SK-N-SH (cell line): Measurements from ENCODE around the gene ARHGEF28. TPM values are rescaled to one million over a fixed set of nuclear protein-coding genes. Genes with fewer than 3 reads are reported as not detected.

Experiments
- CTCF ChIA-PET: fragments of 300-600, 350-600 bp; formaldehyde crosslinking; extraction: SDS; loops from one replicate; lab custom pipeline; 2021; lab: Yijun Ruan, JAX
- POLR2A ChIA-PET: fragments of 350-600 bp; sonication (Branson Sonifier 250); formaldehyde crosslinking; extraction: SDS; loops from one replicate; lab custom pipeline; 2020; ENCODE audit warnings: antibody characterized with exemption, inconsistent platforms; lab: Yijun Ruan, JAX
- DNase-seq: peaks from one replicate; pipeline ENCODE4 v3.0.0; 2012
- H2AFZ ChIP-seq: fragments of 200-600 bp; sonication (generic); 2 replicates; pipeline ENCODE4 v1.8.1; 2016; ENCODE audit warnings: antibody characterized with exemption, mild to moderate bottlenecking, low read depth
- H3F3A ChIP-seq: fragments of 200-600 bp; sonication (generic); replicated peaks from 2 replicates; pipeline ENCODE3; 2016; ENCODE audit warnings: antibody characterized with exemption, mild to moderate bottlenecking; ENCODE audit not compliant: insufficient read depth
- H3K27ac ChIP-seq, 2 experiments: fragments of 200-500 bp in 1 of 2; fragments of 200-600 bp in 1 of 2; sonication (Bioruptor generic) in 1 of 2; sonication (generic), shearing (Covaris generic) in 1 of 2; 2 replicates each; pipeline versions ENCODE4 v1.5.1 to v1.6.1; 2014 to 2016; ENCODE audit warnings: low read depth in 2 of 2, inconsistent platforms in 1 of 2, low read length in 1 of 2, mild to moderate bottlenecking in 1 of 2, mixed read lengths in 1 of 2
- H3K27me3 ChIP-seq: fragments of 200-600 bp; sonication (generic), shearing (Covaris generic); 2 replicates; pipeline ENCODE4 v1.6.1; 2016; ENCODE audit warnings: mixed run types; ENCODE audit not compliant: insufficient read depth
- H3K36me3 ChIP-seq, 2 experiments: fragments of 200-500 bp in 1 of 2; fragments of 200-600 bp in 1 of 2; sonication (Bioruptor generic) in 1 of 2; sonication (generic) in 1 of 2; replicated peaks in 1 of 2; 2 replicates each; pipeline versions ENCODE3 to v1.5.1; 2014 to 2016; ENCODE audit warnings: low read length in 1 of 2, mild to moderate bottlenecking in 1 of 2; ENCODE audit not compliant: insufficient read depth in 2 of 2, control insufficient read depth in 1 of 2
- H3K4me1 ChIP-seq, 2 experiments: fragments of 200-500 bp in 1 of 2; fragments of 200-600 bp in 1 of 2; sonication (Bioruptor generic) in 1 of 2; sonication (generic), shearing (Covaris generic) in 1 of 2; 2 replicates each; pipeline versions ENCODE4 v1.5.1 to v1.6.1; 2014 to 2016; ENCODE audit warnings: low read depth in 1 of 2, low read length in 1 of 2, mixed run types in 1 of 2; ENCODE audit not compliant: insufficient read depth in 2 of 2, control insufficient read depth in 1 of 2
- H3K4me2 ChIP-seq: fragments of 200-600 bp; sonication (generic), shearing (Covaris generic); 2 replicates; pipeline ENCODE4 v1.6.1; 2017; ENCODE audit warnings: mixed run types
- H3K4me3 ChIP-seq, 2 experiments: fragments of 200-500 bp in 1 of 2; fragments of 200-600 bp in 1 of 2; sonication (Bioruptor generic) in 1 of 2; sonication (generic), shearing (Covaris generic) in 1 of 2; 2 replicates each; pipeline versions ENCODE4 v1.5.1 to v1.8.1; 2014 to 2016; ENCODE audit warnings: low read depth in 2 of 2, inconsistent platforms in 1 of 2, low read length in 1 of 2, mild to moderate bottlenecking in 1 of 2, mixed read lengths in 1 of 2, moderate library complexity in 1 of 2
- H3K79me2 ChIP-seq: fragments of 200-600 bp; sonication (generic); 2 replicates; pipeline ENCODE4 v1.8.1; 2017; ENCODE audit warnings: mild to moderate bottlenecking; ENCODE audit not compliant: insufficient read depth
- H3K9ac ChIP-seq: fragments of 200-600 bp; sonication (generic); 2 replicates; pipeline ENCODE4 v1.6.1; 2017; ENCODE audit warnings: mixed run types
- H3K9me2 ChIP-seq: fragments of 200-600 bp; sonication (generic); 2 replicates; pipeline ENCODE4 v1.6.1; 2017; ENCODE audit warnings: mixed run types
- H3K9me3 ChIP-seq: fragments of 200-600 bp; sonication (generic); 2 replicates; pipeline ENCODE4 v1.6.1; 2017; ENCODE audit warnings: mixed run types, mild to moderate bottlenecking, moderate library complexity
- H4K20me1 ChIP-seq: fragments of 200-600 bp; sonication (generic); 2 replicates; pipeline ENCODE4 v1.6.1; 2017; ENCODE audit warnings: mild to moderate bottlenecking, mixed run types; ENCODE audit not compliant: insufficient read depth
- CHD2 ChIP-seq: fragments of 150-350 bp; IDR thresholded peaks from 2 replicates; pipeline ENCODE4 v1.6.1; 2018; ENCODE audit warnings: low read length; ENCODE audit not compliant: partially characterized antibody
- EP300 ChIP-seq, 2 experiments: IDR thresholded peaks; 2 replicates each; pipeline versions ENCODE4 v1.4.0 to v1.6.1; 2012; ENCODE audit warnings: borderline replicate concordance in 1 of 2, low read depth in 1 of 2, low read length in 1 of 2
- EZH2phosphoT487 ChIP-seq: fragments of 200-600 bp; sonication (generic); IDR thresholded peaks from 2 replicates; pipeline ENCODE4 v1.6.1; 2017; ENCODE audit warnings: low read depth, mixed run types, mild to moderate bottlenecking, antibody characterized with exemption, moderate library complexity, borderline replicate concordance
- FOSL2 ChIP-seq: IDR thresholded peaks from 2 replicates; pipeline ENCODE4 v1.4.0; 2012; ENCODE audit warnings: low read depth, mild to moderate bottlenecking, moderate library complexity, borderline replicate concordance
- FOXJ3 ChIP-seq: sonication (generic); formaldehyde crosslinking; IDR thresholded peaks from 2 replicates; pipeline ENCODE4 v1.5.1; 2020; ENCODE audit warnings: mild to moderate bottlenecking, missing genetic modification reagents
- FOXM1 ChIP-seq: IDR thresholded peaks from 2 replicates; pipeline ENCODE4 v1.4.0; 2012; ENCODE audit warnings: low read depth, mild to moderate bottlenecking
- JUND ChIP-seq: IDR thresholded peaks from 2 replicates; pipeline ENCODE4 v1.4.0; 2012
- MEF2A ChIP-seq: IDR thresholded peaks from 2 replicates; pipeline ENCODE4 v1.4.0; 2012; ENCODE audit warnings: low read depth, borderline replicate concordance
- NFIC ChIP-seq: IDR thresholded peaks from 2 replicates; pipeline ENCODE4 v1.4.0; 2012; ENCODE audit warnings: borderline replicate concordance
- POLR2AphosphoS5 ChIP-seq: IDR thresholded peaks from 2 replicates; pipeline ENCODE4 v1.6.1; 2012; ENCODE audit warnings: low read depth, low read length
- RCOR1 ChIP-seq: fragments of 150-350 bp; IDR thresholded peaks from 2 replicates; pipeline ENCODE4 v1.6.1; 2017; ENCODE audit warnings: antibody characterized with exemption, low read length
- TAF1 ChIP-seq: IDR thresholded peaks from 2 replicates; pipeline ENCODE4 v1.6.1; 2012; ENCODE audit warnings: low read depth, mild to moderate bottlenecking, low read length, moderate library complexity, borderline replicate concordance
- TCF12 ChIP-seq: IDR thresholded peaks from 2 replicates; pipeline ENCODE4 v1.4.0; 2012
- TEAD4 ChIP-seq: IDR thresholded peaks from 2 replicates; pipeline ENCODE4 v1.4.0; 2012; ENCODE audit warnings: mild to moderate bottlenecking, borderline replicate concordance; ENCODE audit not compliant: insufficient read depth
- WGBS: methylation state at CpG from one replicate; pipeline ENCODE4 v1.1.6; 2017; ENCODE audit warnings: low lambda C conversion rate; 5-methylcytosine and 5-hydroxymethylcytosine counted together
- polyA plus RNA-seq, 3 experiments: library from polyadenylated mRNA; depleted of rRNA; stranded (reverse); fragments of >200 nt; gene quantifications; 2 replicates each; pipeline ENCODE4 v1.2.3, GENCODE V29; 2012
- TF ChIP-seq, protein P1 (sequence below): IDR thresholded peaks from 2 replicates; pipeline ENCODE4; 2012
- TF ChIP-seq, protein P2 (sequence below): IDR thresholded peaks from 2 replicates; pipeline ENCODE4 v1.6.1; 2012; ENCODE audit warnings: mild to moderate bottlenecking, low read depth, low read length, moderate library complexity
- TF ChIP-seq, protein P3 (sequence below): IDR thresholded peaks from 2 replicates; pipeline ENCODE4 v1.4.0; 2012; ENCODE audit warnings: low read depth, borderline replicate concordance
- TF ChIP-seq, protein P4 (sequence below): IDR thresholded peaks from 2 replicates; pipeline ENCODE4 v1.4.0; 2012; ENCODE audit warnings: low read depth
- TF ChIP-seq, protein P5 (sequence below): fragments of 200-600 bp; sonication (generic); IDR thresholded peaks from 2 replicates; pipeline ENCODE4 v1.6.1; 2017; ENCODE audit warnings: antibody characterized with exemption, mild to moderate bottlenecking, moderate library complexity
- TF ChIP-seq, protein P6 (sequence below): IDR thresholded peaks from 2 replicates; pipeline ENCODE4 v1.4.0; 2012; ENCODE audit warnings: low read depth, borderline replicate concordance
- TF ChIP-seq, protein P7 (sequence below): fragments of 150-350 bp; IDR thresholded peaks from 2 replicates; pipeline ENCODE4 v1.6.1; 2017; ENCODE audit warnings: antibody characterized with exemption, low read length, low read depth, borderline replicate concordance

The ARHGEF28 gene
- polyA plus RNA-seq, 1 of the 3 experiments (the other 2 are of a cell fraction), result 4.2 TPM

DNA sequence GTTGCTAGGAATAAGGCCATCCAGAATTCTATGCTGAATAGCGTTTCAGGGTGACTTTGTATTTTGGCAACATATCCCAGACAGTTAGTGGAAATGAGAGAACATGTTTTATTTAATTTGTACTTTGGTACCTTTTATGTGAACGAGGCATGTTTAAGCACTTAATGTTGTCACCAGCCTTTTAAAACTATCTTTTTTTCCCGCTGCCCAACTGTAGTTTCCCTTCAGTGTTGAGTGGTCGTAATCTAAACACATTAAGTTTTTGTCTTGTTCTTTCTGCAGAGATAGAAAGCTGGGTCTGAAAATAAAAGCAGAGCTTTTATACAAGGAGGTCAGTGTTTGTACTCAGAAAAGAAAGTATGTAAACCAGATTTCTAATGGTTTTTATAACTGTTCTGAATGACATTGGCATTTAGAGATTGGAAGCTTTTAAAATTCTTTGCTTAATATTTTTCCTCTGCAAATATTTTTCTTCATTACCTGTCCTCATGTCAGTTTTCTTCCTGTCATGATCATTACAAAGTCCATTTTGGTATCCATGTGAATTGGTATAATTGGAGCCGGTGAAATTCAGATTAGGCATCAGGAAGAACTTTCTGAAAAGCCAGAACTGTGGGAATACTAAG is 100.7 kb downstream of the ARHGEF28 start (continued):
- no peak for TF ChIP-seq POLR2AphosphoS5

DNA sequence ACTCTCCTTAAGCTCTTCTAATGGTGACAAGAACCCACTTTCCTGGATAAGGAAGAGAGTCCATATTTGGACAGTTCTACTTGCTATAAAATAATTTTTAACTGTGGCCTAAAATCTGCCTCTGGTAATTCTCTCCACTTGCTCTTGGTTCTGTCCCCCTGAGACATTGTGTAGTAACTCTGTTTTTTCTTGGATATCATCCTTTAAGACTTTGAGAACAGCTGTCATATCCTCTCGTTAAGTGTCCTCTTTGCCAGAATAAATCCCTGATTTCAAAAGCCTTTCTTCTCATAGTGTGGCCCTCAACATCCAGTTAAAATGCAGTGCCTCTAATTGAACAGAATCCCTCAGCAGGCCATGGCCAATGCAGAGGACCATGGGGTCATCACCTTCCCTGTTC is 101.5 kb downstream of the ARHGEF28 start:
- Histone ChIP-seq H3K27ac (no peak overlapping the region), H3F3A (no peaks in the 10 kb centered on the region), H3K4me1 (no peaks in the 10 kb centered on the region; a peak in 2 of 4 replicates), H3K27me3 (no peaks in the 10 kb centered on the region), H3K4me2 (no peak overlapping the region), H3K9ac (no peak overlapping the region), H3K9me3 (no peaks in the 10 kb centered on the region), H4K20me1 (no peaks in the 10 kb centered on the region), H3K79me2 (peaks cover 5% of the 10 kb centered on the region; the same call in 1 of the 2 replicates), H2AFZ (no peak overlapping the region), H3K4me3 (no peak overlapping the region), H3K9me2 (no peaks in the 10 kb centered on the region), H3K36me3 (no peaks in the 10 kb centered on the region)
- POLR2A ChIA-PET, result no interaction called here
- DNase-seq, result no peak
- CTCF ChIA-PET, result no interaction called here
- TF ChIP-seq, protein P1, sequence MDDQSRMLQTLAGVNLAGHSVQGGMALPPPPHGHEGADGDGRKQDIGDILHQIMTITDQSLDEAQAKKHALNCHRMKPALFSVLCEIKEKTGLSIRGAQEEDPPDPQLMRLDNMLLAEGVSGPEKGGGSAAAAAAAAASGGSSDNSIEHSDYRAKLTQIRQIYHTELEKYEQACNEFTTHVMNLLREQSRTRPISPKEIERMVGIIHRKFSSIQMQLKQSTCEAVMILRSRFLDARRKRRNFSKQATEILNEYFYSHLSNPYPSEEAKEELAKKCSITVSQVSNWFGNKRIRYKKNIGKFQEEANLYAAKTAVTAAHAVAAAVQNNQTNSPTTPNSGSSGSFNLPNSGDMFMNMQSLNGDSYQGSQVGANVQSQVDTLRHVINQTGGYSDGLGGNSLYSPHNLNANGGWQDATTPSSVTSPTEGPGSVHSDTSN, result no peak
- TF ChIP-seq NFIC, result no peak
- TF ChIP-seq, protein P2, sequence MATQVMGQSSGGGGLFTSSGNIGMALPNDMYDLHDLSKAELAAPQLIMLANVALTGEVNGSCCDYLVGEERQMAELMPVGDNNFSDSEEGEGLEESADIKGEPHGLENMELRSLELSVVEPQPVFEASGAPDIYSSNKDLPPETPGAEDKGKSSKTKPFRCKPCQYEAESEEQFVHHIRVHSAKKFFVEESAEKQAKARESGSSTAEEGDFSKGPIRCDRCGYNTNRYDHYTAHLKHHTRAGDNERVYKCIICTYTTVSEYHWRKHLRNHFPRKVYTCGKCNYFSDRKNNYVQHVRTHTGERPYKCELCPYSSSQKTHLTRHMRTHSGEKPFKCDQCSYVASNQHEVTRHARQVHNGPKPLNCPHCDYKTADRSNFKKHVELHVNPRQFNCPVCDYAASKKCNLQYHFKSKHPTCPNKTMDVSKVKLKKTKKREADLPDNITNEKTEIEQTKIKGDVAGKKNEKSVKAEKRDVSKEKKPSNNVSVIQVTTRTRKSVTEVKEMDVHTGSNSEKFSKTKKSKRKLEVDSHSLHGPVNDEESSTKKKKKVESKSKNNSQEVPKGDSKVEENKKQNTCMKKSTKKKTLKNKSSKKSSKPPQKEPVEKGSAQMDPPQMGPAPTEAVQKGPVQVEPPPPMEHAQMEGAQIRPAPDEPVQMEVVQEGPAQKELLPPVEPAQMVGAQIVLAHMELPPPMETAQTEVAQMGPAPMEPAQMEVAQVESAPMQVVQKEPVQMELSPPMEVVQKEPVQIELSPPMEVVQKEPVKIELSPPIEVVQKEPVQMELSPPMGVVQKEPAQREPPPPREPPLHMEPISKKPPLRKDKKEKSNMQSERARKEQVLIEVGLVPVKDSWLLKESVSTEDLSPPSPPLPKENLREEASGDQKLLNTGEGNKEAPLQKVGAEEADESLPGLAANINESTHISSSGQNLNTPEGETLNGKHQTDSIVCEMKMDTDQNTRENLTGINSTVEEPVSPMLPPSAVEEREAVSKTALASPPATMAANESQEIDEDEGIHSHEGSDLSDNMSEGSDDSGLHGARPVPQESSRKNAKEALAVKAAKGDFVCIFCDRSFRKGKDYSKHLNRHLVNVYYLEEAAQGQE, result no peak
- TF ChIP-seq RCOR1, result no peak
- TF ChIP-seq FOXM1, result no peak
- TF ChIP-seq, protein P3, sequence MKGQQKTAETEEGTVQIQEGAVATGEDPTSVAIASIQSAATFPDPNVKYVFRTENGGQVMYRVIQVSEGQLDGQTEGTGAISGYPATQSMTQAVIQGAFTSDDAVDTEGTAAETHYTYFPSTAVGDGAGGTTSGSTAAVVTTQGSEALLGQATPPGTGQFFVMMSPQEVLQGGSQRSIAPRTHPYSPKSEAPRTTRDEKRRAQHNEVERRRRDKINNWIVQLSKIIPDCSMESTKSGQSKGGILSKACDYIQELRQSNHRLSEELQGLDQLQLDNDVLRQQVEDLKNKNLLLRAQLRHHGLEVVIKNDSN, result no peak
- TF ChIP-seq CHD2, result no peak
- TF ChIP-seq TCF12, result no peak
- TF ChIP-seq, protein P4, sequence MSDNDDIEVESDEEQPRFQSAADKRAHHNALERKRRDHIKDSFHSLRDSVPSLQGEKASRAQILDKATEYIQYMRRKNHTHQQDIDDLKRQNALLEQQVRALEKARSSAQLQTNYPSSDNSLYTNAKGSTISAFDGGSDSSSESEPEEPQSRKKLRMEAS, result no peak
- TF ChIP-seq, protein P5, sequence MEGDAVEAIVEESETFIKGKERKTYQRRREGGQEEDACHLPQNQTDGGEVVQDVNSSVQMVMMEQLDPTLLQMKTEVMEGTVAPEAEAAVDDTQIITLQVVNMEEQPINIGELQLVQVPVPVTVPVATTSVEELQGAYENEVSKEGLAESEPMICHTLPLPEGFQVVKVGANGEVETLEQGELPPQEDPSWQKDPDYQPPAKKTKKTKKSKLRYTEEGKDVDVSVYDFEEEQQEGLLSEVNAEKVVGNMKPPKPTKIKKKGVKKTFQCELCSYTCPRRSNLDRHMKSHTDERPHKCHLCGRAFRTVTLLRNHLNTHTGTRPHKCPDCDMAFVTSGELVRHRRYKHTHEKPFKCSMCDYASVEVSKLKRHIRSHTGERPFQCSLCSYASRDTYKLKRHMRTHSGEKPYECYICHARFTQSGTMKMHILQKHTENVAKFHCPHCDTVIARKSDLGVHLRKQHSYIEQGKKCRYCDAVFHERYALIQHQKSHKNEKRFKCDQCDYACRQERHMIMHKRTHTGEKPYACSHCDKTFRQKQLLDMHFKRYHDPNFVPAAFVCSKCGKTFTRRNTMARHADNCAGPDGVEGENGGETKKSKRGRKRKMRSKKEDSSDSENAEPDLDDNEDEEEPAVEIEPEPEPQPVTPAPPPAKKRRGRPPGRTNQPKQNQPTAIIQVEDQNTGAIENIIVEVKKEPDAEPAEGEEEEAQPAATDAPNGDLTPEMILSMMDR, result no peak
- no peak for TF ChIP-seq TEAD4
- no peak for TF ChIP-seq JUND
- TF ChIP-seq FOXJ3 (CRISPR knock-in tag), result no peak
- TF ChIP-seq EP300 (IDR thresholded peaks at IDR 0.05; ENCODE audit: borderline replicate concordance in 1 of 2, low read depth in 1 of 2, low read length in 1 of 2), result no peak
- TF ChIP-seq MEF2A, result no peak
- TF ChIP-seq EZH2phosphoT487, result no peak
- no peak for TF ChIP-seq TAF1
- no peak for TF ChIP-seq FOSL2
- TF ChIP-seq, protein P6, sequence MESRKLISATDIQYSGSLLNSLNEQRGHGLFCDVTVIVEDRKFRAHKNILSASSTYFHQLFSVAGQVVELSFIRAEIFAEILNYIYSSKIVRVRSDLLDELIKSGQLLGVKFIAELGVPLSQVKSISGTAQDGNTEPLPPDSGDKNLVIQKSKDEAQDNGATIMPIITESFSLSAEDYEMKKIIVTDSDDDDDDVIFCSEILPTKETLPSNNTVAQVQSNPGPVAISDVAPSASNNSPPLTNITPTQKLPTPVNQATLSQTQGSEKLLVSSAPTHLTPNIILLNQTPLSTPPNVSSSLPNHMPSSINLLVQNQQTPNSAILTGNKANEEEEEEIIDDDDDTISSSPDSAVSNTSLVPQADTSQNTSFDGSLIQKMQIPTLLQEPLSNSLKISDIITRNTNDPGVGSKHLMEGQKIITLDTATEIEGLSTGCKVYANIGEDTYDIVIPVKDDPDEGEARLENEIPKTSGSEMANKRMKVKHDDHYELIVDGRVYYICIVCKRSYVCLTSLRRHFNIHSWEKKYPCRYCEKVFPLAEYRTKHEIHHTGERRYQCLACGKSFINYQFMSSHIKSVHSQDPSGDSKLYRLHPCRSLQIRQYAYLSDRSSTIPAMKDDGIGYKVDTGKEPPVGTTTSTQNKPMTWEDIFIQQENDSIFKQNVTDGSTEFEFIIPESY, result no peak
- TF ChIP-seq, protein P7, sequence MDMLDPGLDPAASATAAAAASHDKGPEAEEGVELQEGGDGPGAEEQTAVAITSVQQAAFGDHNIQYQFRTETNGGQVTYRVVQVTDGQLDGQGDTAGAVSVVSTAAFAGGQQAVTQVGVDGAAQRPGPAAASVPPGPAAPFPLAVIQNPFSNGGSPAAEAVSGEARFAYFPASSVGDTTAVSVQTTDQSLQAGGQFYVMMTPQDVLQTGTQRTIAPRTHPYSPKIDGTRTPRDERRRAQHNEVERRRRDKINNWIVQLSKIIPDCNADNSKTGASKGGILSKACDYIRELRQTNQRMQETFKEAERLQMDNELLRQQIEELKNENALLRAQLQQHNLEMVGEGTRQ, result no peak
- 96% methylated on average over 1 of the region's 1 CpG for WGBS
